HG02840 (cell line): ENCODE data around the gene ANOS1.
"Not testable (repeated sequence)": the region's sequence is repeated elsewhere in the genome, so short reads cannot be mapped to it uniquely, and the experiment has no call there.

ENCODE experiments used
- ATAC-seq: cut with Tn5 transposase; IDR thresholded peaks from one replicate; pipeline ENCODE4 v1.9.1; 2021; ENCODE audit warnings: mild to moderate bottlenecking, moderate library complexity, moderate number of reproducible peaks; ENCODE audit not compliant: unreplicated experiment, low FRiP score

The ANOS1 gene

GRCh38 chrX:8636497-8636896 is 95.4 kb downstream of the ANOS1 start:
- no peak for ATAC-seq

GRCh38 chrX:8635812-8636211 is 96.1 kb downstream of the ANOS1 start:
- ATAC-seq, result no peak

GRCh38 chrX:8632924-8633323 is 99.0 kb downstream of the ANOS1 start:
- ATAC-seq, result no peak

GRCh38 chrX:8629871-8630270 is 102.1 kb downstream of the ANOS1 start:
- no peak for ATAC-seq

GRCh38 chrX:8627796-8628195 is 104.1 kb downstream of the ANOS1 start:
- no peak for ATAC-seq

GRCh38 chrX:8607326-8607725 is 124.6 kb downstream of the ANOS1 start:
- no peak for ATAC-seq

GRCh38 chrX:8604131-8604530 is 127.8 kb downstream of the ANOS1 start:
- no peak for ATAC-seq

- no peak for ATAC-seq
Observed at GRCh38 chrX:8591501-8591900, 140.4 kb downstream of the ANOS1 start.

GRCh38 chrX:8586953-8587352 is 145.0 kb downstream of the ANOS1 start:
- no peak for ATAC-seq

- no peak for ATAC-seq
Observed at GRCh38 chrX:8579602-8580001, 152.3 kb downstream of the ANOS1 start.

- ATAC-seq, result no peak
Observed at GRCh38 chrX:8576821-8577220, 155.1 kb downstream of the ANOS1 start.

- no peak for ATAC-seq
Observed at GRCh38 chrX:8565729-8566128, 166.2 kb downstream of the ANOS1 start.

GRCh38 chrX:8548446-8548845 is 183.5 kb downstream of the ANOS1 start:
- no peak for ATAC-seq

GRCh38 chrX:8546715-8547114 is 185.2 kb downstream of the ANOS1 start:
- no peak for ATAC-seq

GRCh38 chrX:8520791-8521190 is 211.1 kb downstream of the ANOS1 start:
- ATAC-seq, result no peak

- ATAC-seq, result no peak
Observed at GRCh38 chrX:8520178-8520577, 211.8 kb downstream of the ANOS1 start.

GRCh38 chrX:8504451-8504850 is 227.5 kb downstream of the ANOS1 start:
- ATAC-seq, result no peak

- not testable (repeated sequence) for ATAC-seq
Observed at GRCh38 chrX:8502101-8502500, 229.8 kb downstream of the ANOS1 start.

GRCh38 chrX:8500203-8500602 is 231.7 kb downstream of the ANOS1 start:
- no peak for ATAC-seq

GRCh38 chrX:8495036-8495435 is 236.9 kb downstream of the ANOS1 start:
- not testable (repeated sequence) for ATAC-seq

- no peak for ATAC-seq
Observed at GRCh38 chrX:8484360-8484949, 247.5 kb downstream of the ANOS1 start.
